ENCODE measurements around the gene XRCC5.

Gene XRCC5

GRCh38 chr2:216151313-216152025 is 42.3 kb downstream of the XRCC5 start:
- DNase-seq = no peak

GRCh38 chr2:216155954-216156353 is 46.8 kb downstream of the XRCC5 start:
- DNase-seq = no peak

DNA sequence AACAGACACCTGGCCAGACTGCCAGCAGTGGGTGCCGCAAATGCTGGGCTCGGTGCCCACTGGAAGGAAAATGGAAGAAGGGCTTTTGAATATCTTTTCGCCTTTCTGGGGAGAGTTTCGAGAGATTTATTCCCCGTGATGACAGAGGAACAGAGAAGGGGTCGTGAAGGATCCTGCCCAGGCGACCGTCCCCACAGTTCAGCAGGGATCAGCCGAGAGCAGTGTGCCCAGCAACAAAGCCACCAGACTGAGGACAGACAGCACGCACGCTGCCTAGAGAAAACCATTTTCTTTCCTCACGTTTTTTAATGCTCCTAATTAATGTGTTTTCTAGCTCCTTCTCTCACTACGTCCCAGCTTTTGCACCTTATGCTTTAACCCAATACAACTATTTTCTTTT is 47.7 kb downstream of the XRCC5 start:
- no peak for DNase-seq

DNA sequence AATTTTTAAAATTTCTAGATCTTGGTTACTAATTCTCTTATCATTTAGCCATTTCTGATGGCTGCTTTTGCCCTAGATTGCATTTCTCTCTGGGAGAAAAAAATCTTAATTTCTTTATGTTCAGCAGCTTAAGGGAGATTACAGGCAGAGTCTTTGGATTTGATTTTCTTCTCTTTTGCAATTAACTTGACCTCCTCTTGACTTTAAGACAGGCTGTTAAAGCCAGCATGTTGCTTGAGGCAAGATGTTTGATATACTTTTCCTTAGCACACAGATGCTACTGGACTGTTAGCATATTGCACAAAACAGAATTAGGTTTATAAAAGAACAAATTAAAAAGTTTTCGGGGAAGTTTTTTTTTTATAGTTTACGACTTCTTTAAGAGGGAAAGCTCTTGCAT is 50.0 kb downstream of the XRCC5 start:
- no peak for DNase-seq

DNA sequence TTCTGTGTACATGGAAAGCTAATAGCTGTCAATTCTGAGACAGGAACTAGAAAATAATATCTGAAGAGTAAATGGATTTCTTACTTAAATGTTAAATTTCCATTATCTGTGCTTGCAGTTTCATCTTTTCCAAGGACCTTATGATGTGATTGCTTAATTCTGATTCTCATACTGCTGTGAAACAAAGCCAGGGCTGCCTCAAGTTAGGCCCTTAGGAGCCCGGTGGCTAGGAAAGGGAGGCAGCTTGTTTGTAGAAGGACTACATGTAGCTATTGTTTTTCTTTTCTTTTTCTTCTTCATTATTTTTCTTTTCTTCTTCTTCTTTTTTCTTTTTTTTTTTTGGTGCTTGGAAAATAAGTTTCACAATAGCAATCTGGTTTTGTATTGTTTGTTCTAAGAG is 50.5 kb downstream of the XRCC5 start:
- no peak for DNase-seq

GRCh38 chr2:216160786-216161185 is 51.6 kb downstream of the XRCC5 start:
- DNase-seq = no peak

DNA sequence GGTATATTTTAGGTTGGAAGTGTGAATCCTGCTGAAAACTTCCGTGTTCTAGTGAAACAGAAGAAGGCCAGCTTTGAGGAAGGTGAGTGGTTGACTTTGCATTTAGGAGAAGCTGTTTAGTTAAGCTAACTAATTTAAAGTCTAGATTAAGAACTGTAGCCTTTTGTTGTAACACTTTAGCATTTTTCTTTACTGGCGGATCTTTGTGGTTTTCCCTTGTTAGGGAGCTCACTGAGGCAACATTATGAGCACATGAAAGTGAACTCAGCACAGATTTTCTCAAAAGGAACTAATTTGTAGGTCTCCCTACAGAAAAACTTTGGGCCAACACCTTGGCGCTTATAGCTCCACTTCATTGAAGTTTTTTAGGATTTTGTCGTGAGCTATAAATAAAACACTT is 52.8 kb downstream of the XRCC5 start:
- DNase-seq = no peak

DNA sequence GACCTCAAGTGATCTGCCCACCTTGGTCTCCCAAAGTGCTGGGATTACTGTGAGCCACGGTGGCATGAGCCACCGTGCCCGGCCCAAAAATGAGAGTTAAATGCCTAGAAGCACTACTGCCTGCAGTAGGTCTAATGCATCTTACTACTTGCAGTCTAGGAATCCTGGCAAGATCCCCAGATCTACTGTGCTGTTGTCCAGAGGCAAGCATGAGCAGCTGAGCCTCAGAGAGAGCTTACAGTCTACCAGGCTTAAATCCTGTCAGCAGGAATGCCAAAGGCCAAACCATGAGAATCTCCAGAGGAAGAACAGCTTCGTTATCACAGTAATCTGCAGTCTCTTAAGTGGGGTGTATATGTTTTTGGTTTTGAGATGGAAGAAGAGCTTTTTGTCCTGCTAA is 54.4 kb downstream of the XRCC5 start:
- no peak for DNase-seq

GRCh38 chr2:216164087-216164486 is 54.9 kb downstream of the XRCC5 start:
- no peak for DNase-seq

DNA sequence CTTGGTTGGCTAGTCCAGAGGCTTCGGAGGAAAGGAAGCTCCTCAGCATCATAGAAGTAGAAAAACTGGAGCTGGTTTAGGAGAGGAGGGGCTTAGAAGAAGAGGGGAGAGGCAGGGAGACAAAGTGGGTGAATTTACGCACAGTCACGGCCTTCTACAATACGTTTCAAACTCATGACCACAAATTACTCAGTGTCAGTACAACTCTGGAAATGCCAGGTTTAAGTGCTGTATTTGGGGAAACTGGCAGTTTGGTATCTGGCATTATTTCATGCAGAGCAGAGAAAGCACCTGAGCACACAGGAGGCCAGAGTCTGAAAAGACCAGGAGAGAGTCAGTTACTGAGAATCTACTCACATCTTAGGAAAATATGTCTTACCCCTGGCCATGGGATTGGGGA is 55.4 kb downstream of the XRCC5 start:
- no peak for DNase-seq

DNA sequence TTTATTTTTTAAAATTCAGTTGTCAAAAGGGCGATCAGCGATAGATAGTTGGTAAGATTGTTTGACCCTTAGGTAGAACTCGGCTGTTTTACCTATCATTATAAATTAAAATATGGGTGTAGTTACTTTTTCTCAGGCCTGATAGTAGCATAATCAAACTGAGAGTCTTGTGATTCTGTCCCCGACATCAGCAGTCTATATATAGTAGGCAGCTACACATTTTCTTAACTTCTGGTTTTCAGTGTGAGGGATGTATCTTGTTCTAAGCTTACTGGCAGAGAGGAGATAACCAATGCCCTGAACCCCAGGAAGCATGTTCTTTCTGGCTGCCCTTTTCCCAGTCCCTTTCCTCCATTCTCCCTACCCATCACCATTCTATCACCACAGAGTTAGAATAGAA is 56.6 kb downstream of the XRCC5 start:
- no peak for DNase-seq

GRCh38 chr2:216169087-216169486 is 59.9 kb downstream of the XRCC5 start:
- no peak for DNase-seq

GRCh38 chr2:216170076-216170763 is 61.1 kb downstream of the XRCC5 start:
- no peak for DNase-seq

- no peak for DNase-seq
These were observed 61.9 kb downstream of the XRCC5 start for GRCh38 chr2:216171011-216171410.

DNA sequence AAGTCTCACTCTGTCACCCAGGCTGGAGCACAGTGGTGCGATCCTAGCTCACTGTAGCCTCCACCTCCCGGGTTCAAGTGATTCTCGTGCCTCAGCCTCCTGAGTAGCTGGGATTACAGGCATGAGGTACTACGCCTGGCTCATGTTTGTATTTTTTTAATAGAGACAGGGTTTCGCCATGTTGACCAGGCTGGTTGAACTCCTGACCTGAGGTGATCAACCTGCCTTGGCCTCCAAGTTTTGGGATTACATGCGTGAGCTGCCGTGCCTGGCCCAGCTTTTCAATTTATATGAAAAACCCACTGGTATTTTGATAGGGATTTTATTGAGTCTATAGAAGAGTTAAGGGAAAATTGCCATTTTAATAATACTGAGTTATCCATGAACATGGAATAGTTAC is 63.3 kb downstream of the XRCC5 start:
- DNase-seq = no peak

GRCh38 chr2:216179015-216179414 is 69.9 kb downstream of the XRCC5 start:
- no peak for DNase-seq

GRCh38 chr2:216181351-216181750 is 72.2 kb downstream of the XRCC5 start:
- DNase-seq = no peak

GRCh38 chr2:216181953-216182461 is 72.9 kb downstream of the XRCC5 start:
- no peak for DNase-seq

- DNase-seq = no peak
These were observed 74.3 kb downstream of the XRCC5 start for GRCh38 chr2:216183462-216183861.

DNA sequence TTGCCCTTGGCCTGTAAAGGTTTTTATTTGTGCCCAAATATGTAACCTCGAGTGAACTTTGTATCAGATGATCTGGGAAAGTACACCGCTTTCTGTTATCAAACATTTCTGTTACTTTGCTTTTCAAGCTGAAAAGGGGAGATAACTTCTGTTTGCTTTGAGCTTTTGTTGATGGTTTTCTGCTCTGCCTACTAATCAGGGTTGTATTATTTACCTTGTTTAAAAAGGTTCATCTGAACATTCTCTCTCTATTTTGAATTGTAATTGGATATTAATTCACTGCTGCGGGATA is 79.4 kb downstream of the XRCC5 start:
- DNase-seq = no peak

- peak in 1 of 56 donors; percentile 7 for DNase-seq
These were observed 79.8 kb downstream of the XRCC5 start for GRCh38 chr2:216188956-216189355.

- no peak for DNase-seq
These were observed 80.3 kb downstream of the XRCC5 start for GRCh38 chr2:216189410-216189809.

GRCh38 chr2:216192181-216192580 is 83.0 kb downstream of the XRCC5 start:
- DNase-seq = no peak

Measured in nucleus accumbens (tissue), 56 donors.